DMS79 treated with DMSO at 0.1 percent for 48 hours (cell line): Measurements from ENCODE around the gene TSPAN9.
"Not testable (repeated sequence)": the region's sequence is repeated elsewhere in the genome, so short reads cannot be mapped to it uniquely, and the experiment has no call there.

Source experiments
- DNase-seq: peaks from one replicate; lab custom pipeline; 2025; lab: John Stamatoyannopoulos, UW

TSPAN9 gene

GRCh38 chr12:3044141-3044630 lies 33.0 kb upstream of the TSPAN9 start:
- DNase-seq: no peak

GRCh38 chr12:3045494-3045893 lies 31.7 kb upstream of the TSPAN9 start:
- DNase-seq: no peak

GRCh38 chr12:3045989-3046388 lies 31.2 kb upstream of the TSPAN9 start:
- no peak for DNase-seq

- no peak for DNase-seq
Measured at GRCh38 chr12:3046441-3047200, 30.6 kb upstream of the TSPAN9 start.

GRCh38 chr12:3047961-3048360 lies 29.2 kb upstream of the TSPAN9 start:
- no peak for DNase-seq

GRCh38 chr12:3048540-3048939 lies 28.6 kb upstream of the TSPAN9 start:
- DNase-seq: no peak

GRCh38 chr12:3049176-3049575 lies 28.0 kb upstream of the TSPAN9 start:
- no peak for DNase-seq

- DNase-seq: peak; percentile 10
Measured at GRCh38 chr12:3049611-3050249, 27.4 kb upstream of the TSPAN9 start.

- no peak for DNase-seq
Measured at GRCh38 chr12:3054374-3054773, 22.8 kb upstream of the TSPAN9 start.

GRCh38 chr12:3055026-3055703 lies 22.0 kb upstream of the TSPAN9 start:
- DNase-seq: no peak

GRCh38 chr12:3055704-3056467 lies 21.3 kb upstream of the TSPAN9 start:
- no peak for DNase-seq

- DNase-seq: no peak
Measured at GRCh38 chr12:3061059-3061458, 16.1 kb upstream of the TSPAN9 start.

GRCh38 chr12:3061501-3062215 lies 15.5 kb upstream of the TSPAN9 start:
- no peak for DNase-seq

GRCh38 chr12:3065300-3065699 lies 11.9 kb upstream of the TSPAN9 start:
- DNase-seq: no peak

- not testable (repeated sequence) for DNase-seq
Measured at GRCh38 chr12:3065846-3066245, 11.3 kb upstream of the TSPAN9 start.

GRCh38 chr12:3069714-3070113 lies 7.5 kb upstream of the TSPAN9 start:
- no peak for DNase-seq

- DNase-seq: no peak
Measured at GRCh38 chr12:3071107-3071506, 6.1 kb upstream of the TSPAN9 start.

GRCh38 chr12:3071710-3072109 lies 5.5 kb upstream of the TSPAN9 start:
- DNase-seq: no peak

GRCh38 chr12:3073438-3074250 lies 3.5 kb upstream of the TSPAN9 start:
- DNase-seq: peak; percentile 69

GRCh38 chr12:3075315-3075714 lies 1.9 kb upstream of the TSPAN9 start:
- DNase-seq: no peak
